HepG2 (cell line): ENCODE data around the gene KLHL30. TPM values are rescaled to one million over a fixed set of nuclear protein-coding genes. Genes with fewer than 3 reads are reported as not detected.
A peak's percentile ranks its signal among the peaks of the same experiment; 100 is the strongest.

ENCODE experiments used
- AHR ChIP-seq: IDR thresholded peaks from 2 replicates; pipeline ENCODE4 v1.6.1; 2018; ENCODE audit warnings: missing genetic modification reagents, missing compliant biosample characterization
- ATM ChIP-seq: fragments of 450-650 bp; IDR thresholded peaks from 2 replicates; pipeline ENCODE4 v1.7.1; 2017; ENCODE audit warnings: mild to moderate bottlenecking, borderline replicate concordance
- DNMT3B ChIP-seq: conservative IDR thresholded peaks from 2 replicates; pipeline ENCODE4 v1.6.1; 2016; ENCODE audit warnings: missing biosample characterization, control low read depth
- FLYWCH1 ChIP-seq: sonication (generic); formaldehyde crosslinking; IDR thresholded peaks from 2 replicates; pipeline ENCODE4 v1.8.1; 2023; ENCODE audit warnings: mild to moderate bottlenecking, missing genetic modification reagents
- HHEX ChIP-seq: IDR thresholded peaks from 2 replicates; pipeline ENCODE4 v1.6.1; 2016; ENCODE audit warnings: control low read depth
- HNRNPLL ChIP-seq: fragments of 200-400 bp; formaldehyde crosslinking; IDR thresholded peaks from 2 replicates; pipeline ENCODE4 v1.6.1; 2017; ENCODE audit warnings: mild to moderate bottlenecking, low read depth, low read length; ENCODE audit not compliant: poor library complexity, severe bottlenecking
- KAT8 ChIP-seq: IDR thresholded peaks from 2 replicates; pipeline ENCODE4 v1.6.1; 2016; ENCODE audit warnings: missing genetic modification reagents, missing compliant biosample characterization
- KDM2A ChIP-seq: sonication (generic); formaldehyde crosslinking; IDR thresholded peaks from 2 replicates; pipeline ENCODE4 v1.4.0; 2020; ENCODE audit warnings: low read depth, missing genetic modification reagents, borderline replicate concordance
- KLF12 ChIP-seq: sonication (generic); formaldehyde crosslinking; IDR thresholded peaks from 2 replicates; pipeline ENCODE4 v1.4.0; 2020; ENCODE audit warnings: missing genetic modification reagents, borderline replicate concordance
- PHF21A ChIP-seq: sonication (generic); formaldehyde crosslinking; IDR thresholded peaks from 2 replicates; pipeline ENCODE4 v1.5.0; 2020; ENCODE audit warnings: mild to moderate bottlenecking, missing genetic modification reagents
- U2AF2 ChIP-seq: fragments of 200-400 bp; formaldehyde crosslinking; IDR thresholded peaks from 2 replicates; pipeline ENCODE4 v1.6.1; 2017; ENCODE audit warnings: low read depth, mild to moderate bottlenecking, low read length
- ZEB1 ChIP-seq: IDR thresholded peaks from 2 replicates; pipeline ENCODE4 v1.6.1; 2012; ENCODE audit warnings: mild to moderate bottlenecking, low read depth, inconsistent platforms; ENCODE audit not compliant: insufficient replicate concordance
- ZMAT3 ChIP-seq: sonication (generic); formaldehyde crosslinking; conservative IDR thresholded peaks from 2 replicates; pipeline ENCODE4 v1.7.0; 2021; ENCODE audit warnings: missing genetic modification reagents
- ZNF232 ChIP-seq: sonication (generic); formaldehyde crosslinking; IDR thresholded peaks from 2 replicates; pipeline ENCODE4 v1.4.0; 2020; ENCODE audit warnings: missing genetic modification reagents, borderline replicate concordance
- ZNF441 ChIP-seq: sonication (generic); formaldehyde crosslinking; IDR thresholded peaks from 2 replicates; pipeline ENCODE4 v1.7.0; 2021; ENCODE audit warnings: missing genetic modification reagents, borderline replicate concordance
- ZNF460 ChIP-seq: sonication (generic); formaldehyde crosslinking; IDR thresholded peaks from 2 replicates; pipeline ENCODE4 v1.5.1; 2020; ENCODE audit warnings: missing genetic modification reagents, mild to moderate bottlenecking, borderline replicate concordance
- ZNF501 ChIP-seq: sonication (generic); formaldehyde crosslinking; IDR thresholded peaks from 2 replicates; pipeline ENCODE4 v1.5.1; 2020; ENCODE audit warnings: mild to moderate bottlenecking, moderate library complexity, missing genetic modification reagents
- polyA plus RNA-seq, 8 experiments: library from polyadenylated mRNA; depleted of rRNA in 3 of 8; stranded (reverse) in 7 of 8; unstranded in 1 of 8; fragments of >200 nt; fragmentation: Illumina TruSeq in 4 of 8; extraction: Trizol in 4 of 8; gene quantifications; 2 replicates each; pipeline versions ENCODE4 v1.2.1 to v1.2.3, GENCODE V29; 2011 to 2016; ENCODE audit warnings: low read depth in 4 of 8, missing spikeins in 1 of 8, mixed read lengths in 1 of 8; ENCODE audit not compliant: insufficient read depth in 1 of 8
- total RNA-seq, 5 experiments: library from RNA; depleted of rRNA; stranded (reverse); fragments of >200 nt; fragmentation: Illumina TruSeq; extraction: Trizol; gene quantifications; 2 replicates each; pipeline ENCODE4 v1.2.3, GENCODE V29; 2016; ENCODE audit warnings: low read depth in 1 of 5
- TF ChIP-seq, protein P1 (sequence below): sonication (generic); formaldehyde crosslinking; IDR thresholded peaks from 2 replicates; pipeline ENCODE4 v1.4.0; 2020; ENCODE audit warnings: missing genetic modification reagents
- TF ChIP-seq, protein P2 (sequence below): sonication (generic); formaldehyde crosslinking; IDR thresholded peaks from 2 replicates; pipeline ENCODE4 v1.5.0; 2020; ENCODE audit warnings: missing genetic modification reagents
- TF ChIP-seq, protein P3 (sequence below): IDR thresholded peaks from 2 replicates; pipeline ENCODE4 v1.6.1; 2016; ENCODE audit warnings: low read depth, missing genetic modification reagents, missing compliant biosample characterization
- TF ChIP-seq, protein P4 (sequence below): sonication (generic); formaldehyde crosslinking; IDR thresholded peaks from 2 replicates; pipeline ENCODE4 v1.8.1; 2022; ENCODE audit warnings: low read depth, mild to moderate bottlenecking, missing genetic modification reagents

The KLHL30 gene
- total and polyA plus RNA-seq, 2 of the 13 experiments (the other 11 are each of a cell fraction or from before 2014, with no cell fraction given): 0.05 TPM; not detected in 1

DNA sequence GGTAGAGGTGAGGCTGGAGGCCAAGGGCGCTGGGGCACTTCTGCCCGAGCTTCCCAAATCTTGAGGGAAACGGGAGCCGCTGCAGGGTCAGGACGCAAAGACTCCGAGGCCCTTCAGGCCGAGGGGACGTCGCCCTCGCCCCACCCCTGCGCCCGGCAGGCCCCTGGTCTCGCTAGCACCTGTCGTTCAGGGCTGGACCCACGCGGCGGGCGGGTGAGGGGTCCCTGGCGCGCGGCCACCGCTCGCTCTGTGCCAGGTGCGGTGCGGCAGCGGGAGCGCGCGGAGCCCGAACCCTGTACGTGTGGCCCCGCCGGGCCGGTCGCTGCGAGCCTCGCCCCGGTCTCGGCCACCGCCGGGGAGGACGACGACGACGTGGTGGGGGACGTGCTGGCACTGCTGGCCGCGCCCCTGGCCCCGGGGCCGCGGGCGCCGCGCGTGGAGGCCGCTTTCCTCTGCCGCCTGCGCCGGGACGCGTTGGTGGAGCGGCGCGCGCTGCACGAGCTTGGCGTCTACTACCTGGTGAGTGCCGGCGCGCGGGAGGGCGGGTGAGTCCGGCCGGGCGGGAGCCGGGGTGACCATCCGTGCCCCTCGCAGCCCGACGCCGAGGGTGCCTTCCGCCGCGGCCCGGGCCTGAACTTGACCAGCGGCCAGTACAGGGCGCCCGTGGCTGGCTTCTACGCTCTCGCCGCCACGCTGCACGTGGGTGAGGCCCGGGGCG lies 25.2 kb downstream of the KLHL30 start (continued):
- TF ChIP-seq KLF12 (CRISPR knock-in tag) (no peak), U2AF2 (no peak), FLYWCH1 (CRISPR knock-in tag) (no peak), KDM2A (CRISPR knock-in tag) (no peak), AHR (CRISPR knock-in tag) (no peak), ZNF232 (CRISPR knock-in tag) (no peak), ATM (no peak), KAT8 (CRISPR knock-in tag) (no peak), ZNF441 (CRISPR knock-in tag) (no peak), ZNF460 (CRISPR knock-in tag) (no peak), HNRNPLL (peak; percentile 12), ZNF501 (CRISPR knock-in tag) (no peak), ZMAT3 (CRISPR knock-in tag) (no peak), HHEX (CRISPR knock-in tag) (no peak), PHF21A (CRISPR knock-in tag) (no peak), DNMT3B (CRISPR knock-in tag) (no peak), ZEB1 (no peak)
- TF ChIP-seq, protein P1, sequence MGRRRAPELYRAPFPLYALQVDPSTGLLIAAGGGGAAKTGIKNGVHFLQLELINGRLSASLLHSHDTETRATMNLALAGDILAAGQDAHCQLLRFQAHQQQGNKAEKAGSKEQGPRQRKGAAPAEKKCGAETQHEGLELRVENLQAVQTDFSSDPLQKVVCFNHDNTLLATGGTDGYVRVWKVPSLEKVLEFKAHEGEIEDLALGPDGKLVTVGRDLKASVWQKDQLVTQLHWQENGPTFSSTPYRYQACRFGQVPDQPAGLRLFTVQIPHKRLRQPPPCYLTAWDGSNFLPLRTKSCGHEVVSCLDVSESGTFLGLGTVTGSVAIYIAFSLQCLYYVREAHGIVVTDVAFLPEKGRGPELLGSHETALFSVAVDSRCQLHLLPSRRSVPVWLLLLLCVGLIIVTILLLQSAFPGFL: no peak
- TF ChIP-seq, protein P2, sequence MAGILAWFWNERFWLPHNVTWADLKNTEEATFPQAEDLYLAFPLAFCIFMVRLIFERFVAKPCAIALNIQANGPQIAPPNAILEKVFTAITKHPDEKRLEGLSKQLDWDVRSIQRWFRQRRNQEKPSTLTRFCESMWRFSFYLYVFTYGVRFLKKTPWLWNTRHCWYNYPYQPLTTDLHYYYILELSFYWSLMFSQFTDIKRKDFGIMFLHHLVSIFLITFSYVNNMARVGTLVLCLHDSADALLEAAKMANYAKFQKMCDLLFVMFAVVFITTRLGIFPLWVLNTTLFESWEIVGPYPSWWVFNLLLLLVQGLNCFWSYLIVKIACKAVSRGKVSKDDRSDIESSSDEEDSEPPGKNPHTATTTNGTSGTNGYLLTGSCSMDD (CRISPR knock-in tag): no peak
- TF ChIP-seq, protein P3, sequence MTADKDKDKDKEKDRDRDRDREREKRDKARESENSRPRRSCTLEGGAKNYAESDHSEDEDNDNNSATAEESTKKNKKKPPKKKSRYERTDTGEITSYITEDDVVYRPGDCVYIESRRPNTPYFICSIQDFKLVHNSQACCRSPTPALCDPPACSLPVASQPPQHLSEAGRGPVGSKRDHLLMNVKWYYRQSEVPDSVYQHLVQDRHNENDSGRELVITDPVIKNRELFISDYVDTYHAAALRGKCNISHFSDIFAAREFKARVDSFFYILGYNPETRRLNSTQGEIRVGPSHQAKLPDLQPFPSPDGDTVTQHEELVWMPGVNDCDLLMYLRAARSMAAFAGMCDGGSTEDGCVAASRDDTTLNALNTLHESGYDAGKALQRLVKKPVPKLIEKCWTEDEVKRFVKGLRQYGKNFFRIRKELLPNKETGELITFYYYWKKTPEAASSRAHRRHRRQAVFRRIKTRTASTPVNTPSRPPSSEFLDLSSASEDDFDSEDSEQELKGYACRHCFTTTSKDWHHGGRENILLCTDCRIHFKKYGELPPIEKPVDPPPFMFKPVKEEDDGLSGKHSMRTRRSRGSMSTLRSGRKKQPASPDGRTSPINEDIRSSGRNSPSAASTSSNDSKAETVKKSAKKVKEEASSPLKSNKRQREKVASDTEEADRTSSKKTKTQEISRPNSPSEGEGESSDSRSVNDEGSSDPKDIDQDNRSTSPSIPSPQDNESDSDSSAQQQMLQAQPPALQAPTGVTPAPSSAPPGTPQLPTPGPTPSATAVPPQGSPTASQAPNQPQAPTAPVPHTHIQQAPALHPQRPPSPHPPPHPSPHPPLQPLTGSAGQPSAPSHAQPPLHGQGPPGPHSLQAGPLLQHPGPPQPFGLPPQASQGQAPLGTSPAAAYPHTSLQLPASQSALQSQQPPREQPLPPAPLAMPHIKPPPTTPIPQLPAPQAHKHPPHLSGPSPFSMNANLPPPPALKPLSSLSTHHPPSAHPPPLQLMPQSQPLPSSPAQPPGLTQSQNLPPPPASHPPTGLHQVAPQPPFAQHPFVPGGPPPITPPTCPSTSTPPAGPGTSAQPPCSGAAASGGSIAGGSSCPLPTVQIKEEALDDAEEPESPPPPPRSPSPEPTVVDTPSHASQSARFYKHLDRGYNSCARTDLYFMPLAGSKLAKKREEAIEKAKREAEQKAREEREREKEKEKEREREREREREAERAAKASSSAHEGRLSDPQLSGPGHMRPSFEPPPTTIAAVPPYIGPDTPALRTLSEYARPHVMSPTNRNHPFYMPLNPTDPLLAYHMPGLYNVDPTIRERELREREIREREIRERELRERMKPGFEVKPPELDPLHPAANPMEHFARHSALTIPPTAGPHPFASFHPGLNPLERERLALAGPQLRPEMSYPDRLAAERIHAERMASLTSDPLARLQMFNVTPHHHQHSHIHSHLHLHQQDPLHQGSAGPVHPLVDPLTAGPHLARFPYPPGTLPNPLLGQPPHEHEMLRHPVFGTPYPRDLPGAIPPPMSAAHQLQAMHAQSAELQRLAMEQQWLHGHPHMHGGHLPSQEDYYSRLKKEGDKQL (CRISPR knock-in tag): no peak
- TF ChIP-seq, protein P4, sequence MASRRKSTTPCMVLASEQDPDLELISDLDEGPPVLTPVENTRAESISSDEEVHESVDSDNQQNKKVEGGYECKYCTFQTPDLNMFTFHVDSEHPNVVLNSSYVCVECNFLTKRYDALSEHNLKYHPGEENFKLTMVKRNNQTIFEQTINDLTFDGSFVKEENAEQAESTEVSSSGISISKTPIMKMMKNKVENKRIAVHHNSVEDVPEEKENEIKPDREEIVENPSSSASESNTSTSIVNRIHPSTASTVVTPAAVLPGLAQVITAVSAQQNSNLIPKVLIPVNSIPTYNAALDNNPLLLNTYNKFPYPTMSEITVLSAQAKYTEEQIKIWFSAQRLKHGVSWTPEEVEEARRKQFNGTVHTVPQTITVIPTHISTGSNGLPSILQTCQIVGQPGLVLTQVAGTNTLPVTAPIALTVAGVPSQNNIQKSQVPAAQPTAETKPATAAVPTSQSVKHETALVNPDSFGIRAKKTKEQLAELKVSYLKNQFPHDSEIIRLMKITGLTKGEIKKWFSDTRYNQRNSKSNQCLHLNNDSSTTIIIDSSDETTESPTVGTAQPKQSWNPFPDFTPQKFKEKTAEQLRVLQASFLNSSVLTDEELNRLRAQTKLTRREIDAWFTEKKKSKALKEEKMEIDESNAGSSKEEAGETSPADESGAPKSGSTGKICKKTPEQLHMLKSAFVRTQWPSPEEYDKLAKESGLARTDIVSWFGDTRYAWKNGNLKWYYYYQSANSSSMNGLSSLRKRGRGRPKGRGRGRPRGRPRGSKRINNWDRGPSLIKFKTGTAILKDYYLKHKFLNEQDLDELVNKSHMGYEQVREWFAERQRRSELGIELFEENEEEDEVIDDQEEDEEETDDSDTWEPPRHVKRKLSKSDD (CRISPR knock-in tag): no peak
